ENCODE measurements around the gene CRYBG1. TPM values are rescaled to one million over a fixed set of nuclear protein-coding genes. Genes with fewer than 3 reads are reported as not detected.
"Not testable (repeated sequence)": the region's sequence is repeated elsewhere in the genome, so short reads cannot be mapped to it uniquely, and the experiment has no call there.

Gene CRYBG1
- total RNA-seq, 1 experiment from 2014 or later = 2.3 TPM

- Histone ChIP-seq H3K9me3 (no peaks in the 10 kb centered on the region), H3K36me3 (no peaks in the 10 kb centered on the region), H3K4me3 (no peak overlapping the region), H3K27me3 (no peaks in the 10 kb centered on the region)
- DNase-seq = no peak
Observed at GRCh38 chr6:106369739-106370138, 9.2 kb downstream of the CRYBG1 start.

GRCh38 chr6:106370639-106371038, 10.1 kb downstream of the CRYBG1 start:
- peak; percentile 15 for DNase-seq
- H3K27me3 ChIP-seq = no peaks in the 10 kb centered on the region
- H3K9me3 ChIP-seq = no peaks in the 10 kb centered on the region
- H3K36me3 ChIP-seq = no peaks in the 10 kb centered on the region
- no peak overlapping the region for H3K4me3 ChIP-seq

- Histone ChIP-seq H3K27me3 (no peaks in the 10 kb centered on the region), H3K36me3 (no peaks in the 10 kb centered on the region), H3K9me3 (no peaks in the 10 kb centered on the region), H3K4me3 (no peak overlapping the region)
- no peak for DNase-seq
Observed at GRCh38 chr6:106372838-106373501, 12.5 kb downstream of the CRYBG1 start.

GRCh38 chr6:106373502-106374239, 13.2 kb downstream of the CRYBG1 start:
- H3K27me3 ChIP-seq = no peaks in the 10 kb centered on the region
- H3K4me3 ChIP-seq = no peak overlapping the region
- DNase-seq = no peak
- no peaks in the 10 kb centered on the region for H3K9me3 ChIP-seq
- H3K36me3 ChIP-seq = no peaks in the 10 kb centered on the region

GRCh38 chr6:106377061-106377540, 16.6 kb downstream of the CRYBG1 start:
- peak; percentile 10 for DNase-seq
- no peaks in the 10 kb centered on the region for H3K9me3 ChIP-seq
- H3K36me3 ChIP-seq = no peaks in the 10 kb centered on the region
- no peak overlapping the region for H3K4me3 ChIP-seq
- no peaks in the 10 kb centered on the region for H3K27me3 ChIP-seq

- no peaks in the 10 kb centered on the region for H3K36me3 ChIP-seq
- no peaks in the 10 kb centered on the region for H3K27me3 ChIP-seq
- no peaks in the 10 kb centered on the region for H3K9me3 ChIP-seq
- no peak for DNase-seq
- H3K4me3 ChIP-seq = no peak overlapping the region
Observed at GRCh38 chr6:106379951-106380350, 19.4 kb downstream of the CRYBG1 start.

- peak; percentile 29 for DNase-seq
- no peaks in the 10 kb centered on the region for H3K36me3 ChIP-seq
- H3K9me3 ChIP-seq = no peaks in the 10 kb centered on the region
- no peak overlapping the region for H3K4me3 ChIP-seq
- H3K27me3 ChIP-seq = no peaks in the 10 kb centered on the region
Observed at GRCh38 chr6:106380407-106380806, 19.9 kb downstream of the CRYBG1 start.

- DNase-seq = no peak
- Histone ChIP-seq H3K36me3 (no peaks in the 10 kb centered on the region), H3K27me3 (no peaks in the 10 kb centered on the region), H3K4me3 (no peak overlapping the region), H3K9me3 (no peaks in the 10 kb centered on the region)
Observed at GRCh38 chr6:106381223-106381622, 20.7 kb downstream of the CRYBG1 start.

GRCh38 chr6:106381881-106382280, 21.4 kb downstream of the CRYBG1 start:
- H3K9me3 ChIP-seq = no peaks in the 10 kb centered on the region
- H3K36me3 ChIP-seq = no peaks in the 10 kb centered on the region
- H3K4me3 ChIP-seq = no peak overlapping the region
- peak; percentile 70 for DNase-seq
- H3K27me3 ChIP-seq = no peaks in the 10 kb centered on the region

GRCh38 chr6:106383573-106383972, 23.1 kb downstream of the CRYBG1 start:
- DNase-seq = no peak
- Histone ChIP-seq H3K27me3 (no peaks in the 10 kb centered on the region), H3K4me3 (no peak overlapping the region), H3K9me3 (no peaks in the 10 kb centered on the region), H3K36me3 (no peaks in the 10 kb centered on the region)

- Histone ChIP-seq H3K27me3 (0 out of 2 replicates have a peak, but pooled peaks cover 4% of the 10 kb centered on the region), H3K9me3 (no peaks in the 10 kb centered on the region), H3K36me3 (no peaks in the 10 kb centered on the region), H3K4me3 (no peak overlapping the region)
- DNase-seq = no peak
Observed at GRCh38 chr6:106385530-106385929, 25.0 kb downstream of the CRYBG1 start.

- Histone ChIP-seq H3K27me3 (0 out of 2 replicates have a peak, but pooled peaks cover 4% of the 10 kb centered on the region), H3K36me3 (no peaks in the 10 kb centered on the region), H3K4me3 (no peak overlapping the region), H3K9me3 (no peaks in the 10 kb centered on the region)
- no peak for DNase-seq
Observed at GRCh38 chr6:106387875-106388274, 27.4 kb downstream of the CRYBG1 start.

- no peak for DNase-seq
- Histone ChIP-seq H3K36me3 (no peaks in the 10 kb centered on the region), H3K9me3 (no peaks in the 10 kb centered on the region), H3K4me3 (no peak overlapping the region), H3K27me3 (0 out of 2 replicates have a peak, but pooled peaks cover 4% of the 10 kb centered on the region)
Observed at GRCh38 chr6:106390088-106390487, 29.6 kb downstream of the CRYBG1 start.

- H3K4me3 ChIP-seq = no peak overlapping the region
- no peaks in the 10 kb centered on the region for H3K9me3 ChIP-seq
- DNase-seq = no peak
- no peaks in the 10 kb centered on the region for H3K36me3 ChIP-seq
- H3K27me3 ChIP-seq = peaks cover 3% of the 10 kb centered on the region; the same call in 1 of the 2 replicates
Observed at GRCh38 chr6:106396426-106397220, 36.1 kb downstream of the CRYBG1 start.

GRCh38 chr6:106397431-106397830, 36.9 kb downstream of the CRYBG1 start:
- Histone ChIP-seq H3K36me3 (no peaks in the 10 kb centered on the region), H3K4me3 (no peak overlapping the region), H3K9me3 (no peaks in the 10 kb centered on the region), H3K27me3 (peaks cover 3% of the 10 kb centered on the region; the same call in 1 of the 2 replicates)
- DNase-seq = no peak

- Histone ChIP-seq H3K27me3 (peaks cover 3% of the 10 kb centered on the region; the same call in 1 of the 2 replicates), H3K9me3 (no peaks in the 10 kb centered on the region), H3K36me3 (no peaks in the 10 kb centered on the region), H3K4me3 (no peak overlapping the region)
- DNase-seq = no peak
Observed at GRCh38 chr6:106398621-106399020, 38.1 kb downstream of the CRYBG1 start.

- H3K9me3 ChIP-seq, H3K4me3 ChIP-seq, H3K36me3 ChIP-seq, DNase-seq, H3K27me3 ChIP-seq: not testable (repeated sequence)
Observed at GRCh38 chr6:106405044-106405443, 44.5 kb downstream of the CRYBG1 start.

All from MG63 (cell line).